Astrocyte of the spinal cord (primary cell): Measurements from ENCODE around the gene PLEKHG5.
"Not testable (repeated sequence)": the region's sequence is repeated elsewhere in the genome, so short reads cannot be mapped to it uniquely, and the experiment has no call there.

ENCODE experiments used
- DNase-seq: peaks from one replicate; pipeline ENCODE4 v3.0.0; 2011; ENCODE audit warnings: low read depth, low spot score
- H3K4me3 ChIP-seq: 2 replicates; pipeline ENCODE4 v1.5.1; 2011; ENCODE audit warnings: low read depth, mild to moderate bottlenecking, low read length, moderate library complexity
- in situ Hi-C: cut with HindIII; loops from 2 replicates; pipeline ENCODE4 v1.10.0; 2017; ENCODE audit warnings: low sequenced_read_pairs
- TF ChIP-seq, protein P1 (sequence below): IDR thresholded peaks from 2 replicates; pipeline ENCODE4 v1.5.1; 2012; ENCODE audit warnings: low read depth, mild to moderate bottlenecking, low read length, inconsistent platforms

Gene PLEKHG5

DNA sequence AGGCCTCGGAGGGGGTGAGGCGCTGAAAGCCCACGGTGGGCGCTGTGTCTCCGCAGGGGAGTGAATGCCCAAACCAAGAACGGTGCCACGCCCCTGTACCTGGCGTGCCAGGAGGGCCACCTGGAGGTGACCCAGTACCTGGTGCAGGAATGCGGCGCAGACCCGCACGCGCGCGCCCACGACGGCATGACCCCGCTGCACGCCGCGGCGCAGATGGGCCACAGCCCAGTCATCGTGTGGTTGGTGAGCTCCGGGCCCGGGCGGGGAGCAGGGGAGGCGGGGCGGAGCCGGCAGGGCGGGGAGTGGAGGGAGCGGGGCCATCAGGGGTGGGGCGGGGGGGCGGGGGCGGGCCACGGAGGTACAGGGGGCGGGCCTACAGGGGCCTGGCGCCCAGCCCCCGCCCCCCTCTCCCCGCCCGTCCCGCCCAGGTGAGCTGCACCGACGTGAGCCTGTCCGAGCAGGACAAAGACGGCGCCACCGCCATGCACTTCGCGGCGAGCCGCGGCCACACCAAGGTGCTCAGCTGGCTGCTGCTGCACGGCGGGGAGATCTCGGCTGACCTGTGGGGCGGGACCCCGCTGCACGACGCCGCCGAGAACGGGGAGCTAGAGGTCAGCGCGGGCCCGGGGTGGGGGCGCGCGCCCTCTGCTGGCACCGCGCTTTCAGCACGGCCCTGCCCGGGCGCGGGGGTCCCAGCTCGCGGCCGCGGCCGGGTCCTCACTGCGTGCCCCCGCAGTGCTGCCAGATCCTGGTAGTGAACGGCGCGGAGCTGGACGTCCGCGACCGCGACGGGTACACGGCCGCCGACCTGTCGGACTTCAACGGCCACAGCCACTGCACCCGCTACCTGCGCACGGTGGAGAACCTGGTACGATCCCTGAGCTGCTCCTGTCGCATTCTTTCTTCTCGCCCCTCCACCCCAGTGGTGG lies 51.0 kb downstream of the PLEKHG5 start:
- no peak overlapping the region for H3K4me3 ChIP-seq
- in situ Hi-C loops, result no loop called here
- no peak for DNase-seq
- TF ChIP-seq, protein P1, sequence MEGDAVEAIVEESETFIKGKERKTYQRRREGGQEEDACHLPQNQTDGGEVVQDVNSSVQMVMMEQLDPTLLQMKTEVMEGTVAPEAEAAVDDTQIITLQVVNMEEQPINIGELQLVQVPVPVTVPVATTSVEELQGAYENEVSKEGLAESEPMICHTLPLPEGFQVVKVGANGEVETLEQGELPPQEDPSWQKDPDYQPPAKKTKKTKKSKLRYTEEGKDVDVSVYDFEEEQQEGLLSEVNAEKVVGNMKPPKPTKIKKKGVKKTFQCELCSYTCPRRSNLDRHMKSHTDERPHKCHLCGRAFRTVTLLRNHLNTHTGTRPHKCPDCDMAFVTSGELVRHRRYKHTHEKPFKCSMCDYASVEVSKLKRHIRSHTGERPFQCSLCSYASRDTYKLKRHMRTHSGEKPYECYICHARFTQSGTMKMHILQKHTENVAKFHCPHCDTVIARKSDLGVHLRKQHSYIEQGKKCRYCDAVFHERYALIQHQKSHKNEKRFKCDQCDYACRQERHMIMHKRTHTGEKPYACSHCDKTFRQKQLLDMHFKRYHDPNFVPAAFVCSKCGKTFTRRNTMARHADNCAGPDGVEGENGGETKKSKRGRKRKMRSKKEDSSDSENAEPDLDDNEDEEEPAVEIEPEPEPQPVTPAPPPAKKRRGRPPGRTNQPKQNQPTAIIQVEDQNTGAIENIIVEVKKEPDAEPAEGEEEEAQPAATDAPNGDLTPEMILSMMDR, result peak; percentile 17

DNA sequence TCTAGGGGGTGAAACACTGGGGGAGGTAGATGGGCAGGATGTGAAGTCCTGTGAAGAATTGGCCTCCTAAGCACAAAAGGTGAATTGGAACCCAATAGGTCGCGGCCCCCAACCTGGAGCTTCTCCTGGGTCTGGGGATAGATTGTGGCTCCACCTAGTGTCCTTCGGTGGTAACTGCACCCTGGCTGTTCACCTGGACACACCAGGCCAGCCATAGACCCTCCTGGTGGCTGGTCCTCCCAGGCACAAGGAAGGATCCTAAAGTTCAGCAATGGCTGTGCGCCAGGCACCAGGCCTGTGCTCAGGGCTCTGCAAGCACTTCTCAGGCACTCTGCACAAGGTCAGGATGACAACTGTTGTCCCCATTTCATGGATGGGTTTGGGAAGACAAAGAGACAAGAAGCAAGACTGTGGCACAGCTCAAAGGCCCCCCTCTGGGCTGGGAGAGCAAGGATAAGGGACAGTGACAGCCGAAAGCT lies 53.4 kb downstream of the PLEKHG5 start:
- in situ Hi-C loops, result no loop called here
- TF ChIP-seq, protein P1, result peak; percentile 95
- no peak for DNase-seq
- H3K4me3 ChIP-seq, result no peak overlapping the region

DNA sequence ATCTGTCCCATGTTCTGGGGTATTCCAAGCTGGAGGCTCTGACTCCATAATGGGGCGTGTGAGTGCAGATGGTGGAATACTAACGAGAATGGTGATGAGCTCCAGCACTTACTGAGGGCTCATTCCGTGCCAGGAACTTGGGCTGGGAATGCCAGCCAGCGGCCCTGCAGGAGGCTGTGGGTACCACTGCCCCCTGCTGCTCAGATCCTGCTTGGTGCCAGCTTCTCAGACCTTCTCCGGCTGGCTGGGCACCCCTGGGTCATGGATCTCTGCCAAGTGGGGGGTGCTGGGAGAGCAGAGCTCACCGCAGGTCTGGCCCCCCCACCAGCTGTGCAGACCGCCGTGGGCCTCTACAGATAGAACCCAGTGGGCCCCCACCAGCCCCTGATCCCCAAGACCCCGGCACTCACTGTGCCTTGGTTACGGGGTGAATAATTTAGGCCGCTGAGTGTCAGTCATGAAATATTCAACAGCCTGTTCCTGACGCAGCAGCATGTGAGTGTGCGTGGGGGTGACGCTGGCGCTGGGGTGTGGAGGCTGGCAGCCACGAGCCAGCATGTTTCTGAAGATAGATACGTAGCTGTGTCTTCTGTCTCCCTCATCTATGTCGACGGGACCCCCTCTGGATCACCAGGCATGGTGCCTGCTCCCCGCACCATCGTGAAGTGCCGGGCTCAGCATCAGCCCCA lies 54.3 kb downstream of the PLEKHG5 start:
- TF ChIP-seq, protein P1, result peak; percentile 32
- DNase-seq, H3K4me3 ChIP-seq, in situ Hi-C loops: not testable (repeated sequence)

DNA sequence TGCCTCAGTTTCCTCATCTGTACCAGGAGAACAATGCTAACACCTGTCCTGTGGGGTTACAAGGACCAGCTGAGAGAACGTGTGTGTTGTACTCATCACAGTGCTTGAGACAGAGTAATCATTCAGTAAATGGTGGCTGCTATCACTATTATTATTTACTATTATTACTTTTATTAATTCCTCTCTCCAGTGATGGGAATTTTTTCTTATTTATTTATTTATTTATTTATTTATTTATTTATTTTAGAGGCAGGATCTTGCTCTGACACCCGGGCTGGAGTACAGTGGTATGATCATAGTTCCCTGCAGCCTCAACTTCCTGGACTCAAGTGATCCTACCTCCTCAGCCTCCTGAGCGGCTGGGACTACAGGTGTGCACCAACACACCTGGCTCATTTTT lies 55.2 kb downstream of the PLEKHG5 start:
- in situ Hi-C loops, DNase-seq, H3K4me3 ChIP-seq: not testable (repeated sequence)

DNA sequence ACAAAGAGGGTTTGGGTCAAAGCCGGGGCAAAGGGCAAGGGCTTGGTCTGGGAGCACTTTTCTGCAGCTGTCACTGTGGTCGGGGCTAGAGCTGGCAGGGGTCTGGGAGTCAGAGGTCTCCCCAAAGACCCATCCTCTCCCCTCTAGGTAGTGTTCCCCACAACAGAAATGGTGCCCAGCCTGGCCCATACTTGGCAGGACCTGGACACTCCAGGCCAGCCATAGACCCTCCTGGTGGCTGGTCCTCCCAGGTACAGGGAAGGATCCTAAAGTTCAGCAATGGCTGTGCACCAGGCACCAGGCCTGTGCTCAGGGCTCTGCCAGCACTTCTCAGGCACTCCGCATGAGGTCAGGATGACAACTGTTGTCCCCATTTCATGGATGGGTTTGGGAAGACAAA lies 55.9 kb downstream of the PLEKHG5 start:
- in situ Hi-C loops, result no loop called here
- no peak for DNase-seq
- TF ChIP-seq, protein P1, result no peak
- H3K4me3 ChIP-seq, result no peak overlapping the region

DNA sequence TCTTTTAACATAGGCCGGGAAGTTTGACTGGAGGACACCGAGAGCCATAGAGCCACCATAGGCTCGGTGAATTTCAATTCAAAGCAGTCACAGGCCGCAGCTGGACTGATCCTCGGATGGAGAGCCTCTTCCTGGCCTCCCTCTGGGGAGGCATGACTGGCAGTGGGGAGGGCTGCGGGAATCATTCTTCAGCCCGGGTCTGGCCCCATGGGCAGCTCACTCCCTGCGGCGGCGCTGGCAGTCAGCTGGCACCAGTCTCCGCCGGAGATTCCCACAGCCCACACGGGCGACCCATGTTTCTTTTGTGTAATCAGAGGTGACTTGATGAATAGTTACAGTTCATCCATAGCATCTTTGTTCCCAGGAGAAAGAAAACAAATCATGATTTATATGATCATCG lies 56.3 kb downstream of the PLEKHG5 start:
- in situ Hi-C loops, result no loop called here
- no peak overlapping the region for H3K4me3 ChIP-seq
- no peak for DNase-seq
- TF ChIP-seq, protein P1, result no peak

DNA sequence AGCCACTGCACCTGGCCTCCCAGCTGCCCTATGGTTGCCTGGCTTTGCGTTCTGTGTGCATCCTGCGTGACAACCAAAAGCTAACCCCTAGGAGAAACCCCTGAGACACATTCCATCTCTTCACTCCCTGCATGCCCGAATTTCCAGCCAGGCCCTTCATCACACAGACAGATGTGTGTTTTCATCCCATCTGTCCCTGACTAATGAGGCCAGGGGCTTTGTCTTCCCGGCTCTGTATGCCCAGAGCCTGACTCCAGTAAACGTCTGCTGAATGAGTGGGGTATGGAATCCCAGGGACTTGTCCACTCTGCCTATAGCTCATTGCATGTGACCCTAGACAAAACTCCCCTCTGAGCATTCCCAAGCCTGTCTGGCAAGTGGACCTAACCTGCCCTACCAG lies 57.3 kb downstream of the PLEKHG5 start:
- TF ChIP-seq, protein P1, result no peak
- no peak for DNase-seq
- in situ Hi-C loops, result no loop called here
- no peak overlapping the region for H3K4me3 ChIP-seq

DNA sequence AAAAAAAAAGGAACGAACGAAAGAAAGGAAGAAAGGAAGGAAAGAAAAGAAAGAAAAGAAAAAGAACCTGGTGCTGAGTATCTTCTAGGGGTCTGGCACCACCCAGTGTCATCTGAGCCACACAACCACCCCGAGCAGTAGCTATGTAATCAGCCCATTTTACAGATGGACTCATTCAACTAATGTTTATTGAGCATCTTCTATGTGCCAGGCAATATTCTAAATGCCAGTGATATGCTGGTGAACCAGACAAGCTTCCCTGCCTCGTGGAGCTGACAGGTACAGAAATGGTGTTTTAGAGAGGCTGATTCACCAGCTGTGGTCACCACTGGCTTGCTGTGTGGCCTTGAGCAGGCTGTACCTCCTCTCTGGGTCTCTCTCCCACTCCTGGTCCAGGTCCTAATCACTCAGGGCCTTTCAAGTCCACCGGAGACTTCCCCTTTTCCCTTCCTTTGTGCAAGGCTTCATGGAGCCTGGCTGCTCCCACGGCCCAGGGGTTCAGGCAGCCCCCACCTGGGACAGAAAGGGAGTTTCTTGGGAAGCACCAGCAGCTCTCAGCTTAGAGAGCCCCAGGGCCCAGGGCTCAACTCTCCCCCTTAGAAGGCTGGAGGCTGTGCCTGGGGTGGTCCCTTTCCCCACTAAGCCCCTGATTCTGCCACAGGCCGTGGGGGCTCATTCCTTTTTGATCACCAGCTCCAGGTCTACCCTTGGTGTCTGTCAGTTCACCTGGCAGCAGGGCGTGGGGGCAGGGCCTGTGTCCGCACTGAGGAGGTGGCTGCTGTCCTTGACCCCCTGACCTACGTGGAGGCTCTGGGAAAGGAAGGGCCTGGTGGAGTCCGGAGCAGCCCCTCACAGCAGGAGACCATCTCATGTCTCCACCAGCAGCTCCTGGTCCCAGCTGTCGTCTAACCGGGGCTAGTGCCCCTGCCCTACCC lies 59.6 kb downstream of the PLEKHG5 start:
- H3K4me3 ChIP-seq, in situ Hi-C loops, DNase-seq: not testable (repeated sequence)
